ENCODE results near the gene RPP25L.

DNA sequence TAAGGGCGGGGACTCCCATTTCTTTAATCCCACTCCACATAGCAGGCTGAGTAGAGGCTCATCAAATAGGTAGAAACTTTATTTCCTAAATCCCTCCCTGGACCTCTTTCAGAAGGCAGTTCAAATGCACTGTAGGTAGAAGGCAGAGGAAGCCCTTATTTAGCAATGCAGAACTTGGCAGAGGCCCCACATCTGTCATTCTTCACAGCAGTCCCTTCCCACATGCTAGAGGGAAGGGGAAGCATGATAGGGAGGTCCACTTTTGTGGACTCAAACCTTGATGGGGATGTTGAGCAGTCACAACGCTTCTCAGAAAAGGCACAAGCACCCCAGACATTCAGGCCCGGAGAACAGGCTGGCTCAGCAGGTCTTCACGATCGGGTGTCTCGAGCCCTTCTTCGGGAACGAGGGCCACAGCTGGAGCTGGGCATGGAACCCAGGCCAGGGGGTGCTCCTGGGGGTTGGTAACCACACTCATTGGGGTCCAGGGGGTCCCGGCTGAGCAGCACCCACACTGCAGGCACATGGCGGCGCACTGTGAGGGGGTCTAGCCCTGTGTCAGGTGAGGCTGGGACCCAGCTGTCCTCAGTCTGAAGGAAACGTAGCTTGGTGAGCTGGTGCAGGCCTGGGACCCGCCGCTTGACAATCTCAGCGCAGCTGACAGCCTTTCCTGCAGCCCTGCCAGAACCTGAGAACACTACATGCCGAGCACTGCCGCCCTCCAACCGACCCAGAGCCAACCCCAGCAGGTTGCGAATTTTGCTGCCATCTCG is 1.3 kb downstream of the RPP25L start:
- TF ChIP-seq, protein P1, sequence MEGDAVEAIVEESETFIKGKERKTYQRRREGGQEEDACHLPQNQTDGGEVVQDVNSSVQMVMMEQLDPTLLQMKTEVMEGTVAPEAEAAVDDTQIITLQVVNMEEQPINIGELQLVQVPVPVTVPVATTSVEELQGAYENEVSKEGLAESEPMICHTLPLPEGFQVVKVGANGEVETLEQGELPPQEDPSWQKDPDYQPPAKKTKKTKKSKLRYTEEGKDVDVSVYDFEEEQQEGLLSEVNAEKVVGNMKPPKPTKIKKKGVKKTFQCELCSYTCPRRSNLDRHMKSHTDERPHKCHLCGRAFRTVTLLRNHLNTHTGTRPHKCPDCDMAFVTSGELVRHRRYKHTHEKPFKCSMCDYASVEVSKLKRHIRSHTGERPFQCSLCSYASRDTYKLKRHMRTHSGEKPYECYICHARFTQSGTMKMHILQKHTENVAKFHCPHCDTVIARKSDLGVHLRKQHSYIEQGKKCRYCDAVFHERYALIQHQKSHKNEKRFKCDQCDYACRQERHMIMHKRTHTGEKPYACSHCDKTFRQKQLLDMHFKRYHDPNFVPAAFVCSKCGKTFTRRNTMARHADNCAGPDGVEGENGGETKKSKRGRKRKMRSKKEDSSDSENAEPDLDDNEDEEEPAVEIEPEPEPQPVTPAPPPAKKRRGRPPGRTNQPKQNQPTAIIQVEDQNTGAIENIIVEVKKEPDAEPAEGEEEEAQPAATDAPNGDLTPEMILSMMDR (IDR thresholded peaks at IDR 0.05; ENCODE audit: low read length), result no peak
- no peak for TF ChIP-seq EZH2phosphoT487 (IDR thresholded peaks at IDR 0.05; ENCODE audit: low read length)

Data from MM.1S (cell line).